ENCODE data around the gene SUPT20H.

Gene SUPT20H

DNA sequence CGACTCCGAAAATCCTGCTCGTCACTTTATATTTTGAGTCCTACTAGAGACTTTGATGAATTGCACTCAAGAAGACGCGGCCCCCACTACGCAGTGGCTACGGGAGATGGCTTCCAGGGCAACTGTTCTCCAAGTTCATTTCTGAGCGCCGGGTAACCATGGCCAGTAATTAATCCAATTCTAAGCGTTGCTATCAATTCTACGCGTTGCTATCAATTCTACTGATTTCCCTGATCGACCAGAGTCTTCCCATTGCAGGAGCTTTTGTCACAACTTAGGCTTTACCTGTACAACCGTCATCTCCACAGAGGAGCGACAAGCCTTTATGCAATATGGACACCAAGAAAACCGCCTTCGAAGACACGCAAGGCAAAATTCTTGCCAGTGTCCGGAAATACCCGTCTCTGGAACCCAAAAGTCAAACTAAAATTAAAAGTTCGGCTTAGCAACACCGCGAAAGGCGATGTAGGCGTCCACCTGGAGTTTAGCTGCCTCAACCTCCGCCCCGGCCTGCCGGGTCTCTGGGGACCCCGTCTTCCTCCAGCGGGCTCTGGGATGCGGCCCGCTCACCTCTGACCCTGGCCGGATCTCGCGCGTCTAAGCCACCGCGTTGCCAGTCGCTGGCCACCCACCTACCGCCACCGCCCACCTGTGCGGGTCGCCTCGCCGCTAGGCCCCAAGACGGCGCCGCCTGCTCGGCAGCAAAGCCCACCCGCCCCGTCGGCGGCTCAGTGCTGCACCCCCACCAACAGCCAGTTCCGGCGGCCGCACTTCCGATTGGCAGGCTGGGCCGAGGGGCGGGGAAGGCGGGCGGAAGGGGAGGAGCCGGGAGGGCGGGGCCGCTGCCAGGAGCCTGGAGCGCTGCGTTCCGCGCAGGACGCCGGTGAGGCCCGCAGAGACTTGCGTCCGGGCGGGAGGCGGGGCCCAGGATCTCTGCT is at the start of gene SUPT20H:
SUPT20H (minus strand) TSS at position 779 of the 938 bp plus-strand sequence. CDS start 8,198 bp downstream, outside the sequence.
- peak within 1 kb of the TSS; percentile 88 for H3K4me3 ChIP-seq (ENCODE audit: low read length)
- no peak for TF ChIP-seq ZNF274 (IDR thresholded peaks at IDR 0.05; ENCODE audit: low read depth, low read length)

DNA sequence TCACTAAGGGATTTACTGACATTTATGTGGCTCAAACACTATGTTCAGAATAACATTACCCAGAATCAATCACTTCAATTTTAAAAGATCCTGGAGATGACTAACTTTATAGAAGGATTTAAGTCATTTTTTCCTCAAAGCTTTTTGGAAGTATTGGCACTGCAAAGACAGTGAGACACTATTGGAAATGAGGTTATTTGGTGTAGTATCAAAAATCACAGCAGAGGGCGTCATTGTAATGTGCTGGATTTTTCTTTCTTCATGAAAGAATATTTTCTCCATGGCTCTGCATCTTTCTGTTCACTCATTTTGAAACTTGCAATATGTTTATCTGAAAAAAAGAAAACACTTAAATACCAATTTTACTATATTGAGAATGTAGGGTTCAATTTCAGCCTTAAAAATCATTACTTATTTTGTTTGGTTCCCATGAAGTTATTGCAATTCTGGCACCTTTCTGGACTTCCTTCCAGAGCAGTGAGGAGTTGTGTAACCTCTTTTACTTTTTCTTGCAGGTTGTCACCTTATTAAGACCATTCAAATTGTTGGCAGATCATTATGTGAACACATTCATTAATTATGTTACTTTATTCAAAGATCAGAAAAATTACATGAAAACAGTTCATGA is 49.7 kb upstream of the SUPT20H start:
- no peak for TF ChIP-seq ZNF274 (IDR thresholded peaks at IDR 0.05; ENCODE audit: low read depth, low read length)
- H3K4me3 ChIP-seq (ENCODE audit: low read length) = no peak overlapping the region

DNA sequence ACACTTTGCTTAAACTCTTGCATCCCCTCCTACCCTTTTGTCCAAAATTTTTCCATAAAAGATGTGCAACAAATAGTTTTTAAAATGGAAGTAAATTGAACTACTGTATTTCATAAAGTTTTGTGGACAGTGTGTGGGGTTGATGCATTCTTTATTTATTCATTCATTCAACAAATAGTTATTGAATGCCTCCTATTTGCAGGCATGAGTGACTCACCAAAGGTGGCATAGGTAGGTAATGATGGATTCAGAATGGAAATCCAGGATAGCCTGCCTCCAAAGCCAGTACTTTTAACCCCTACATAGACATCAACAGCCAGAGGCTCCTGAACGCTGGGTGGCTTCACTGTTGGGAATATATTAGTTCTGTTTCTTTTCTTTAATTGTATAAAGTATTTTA is 48.4 kb upstream of the SUPT20H start:
- TF ChIP-seq ZNF274 (IDR thresholded peaks at IDR 0.05; ENCODE audit: low read depth, low read length) = no peak
- H3K4me3 ChIP-seq (ENCODE audit: low read length) = no peak overlapping the region

DNA sequence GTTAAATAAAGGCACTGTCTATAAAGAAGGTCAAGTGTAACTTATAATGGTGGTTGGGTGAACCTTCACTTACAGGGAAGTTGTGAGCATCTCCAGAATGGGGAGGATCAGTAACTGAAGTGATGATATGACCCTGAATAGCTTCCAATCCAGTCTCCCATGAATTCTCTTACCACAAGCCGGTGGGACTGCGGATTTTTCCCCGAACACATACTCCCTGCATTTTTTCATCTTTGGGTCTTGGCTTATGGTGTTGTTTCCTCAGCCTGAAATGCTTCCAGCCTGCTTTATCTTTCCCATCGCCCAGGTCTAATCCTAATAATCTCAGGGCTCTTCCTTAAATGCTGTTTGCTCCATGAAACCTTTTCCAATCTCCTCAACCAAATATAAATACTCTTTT is 48.0 kb upstream of the SUPT20H start:
- no peak for TF ChIP-seq ZNF274 (IDR thresholded peaks at IDR 0.05; ENCODE audit: low read depth, low read length)
- H3K4me3 ChIP-seq (ENCODE audit: low read length) = no peak overlapping the region

GRCh38 chr13:37106642-37107041 is 47.2 kb upstream of the SUPT20H start:
- H3K4me3 ChIP-seq (ENCODE audit: low read length) = no peak overlapping the region
- TF ChIP-seq ZNF274 (IDR thresholded peaks at IDR 0.05; ENCODE audit: low read depth, low read length) = no peak

DNA sequence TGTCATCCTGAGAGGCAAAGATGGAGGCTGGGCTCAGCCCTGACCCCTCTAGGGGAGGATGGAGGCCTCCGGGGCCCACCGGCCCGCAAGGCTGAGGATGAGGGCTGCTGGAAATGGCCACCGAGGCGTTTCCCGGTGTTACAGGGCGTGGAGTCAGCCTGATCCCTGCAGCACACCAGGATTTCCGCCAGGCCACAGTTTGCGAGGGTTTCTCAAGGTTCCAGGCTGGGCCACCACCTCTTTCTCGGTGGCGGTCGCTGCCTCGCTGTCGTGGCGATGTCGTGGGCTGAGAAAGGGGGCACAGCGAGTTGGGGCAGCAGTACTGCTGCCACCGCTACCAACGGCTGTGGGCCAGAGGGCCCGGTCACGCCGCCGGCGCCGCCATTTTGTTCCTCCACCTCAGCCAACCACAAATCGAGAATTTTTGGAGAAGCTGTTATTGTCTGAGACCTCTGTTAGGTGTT is 45.8 kb upstream of the SUPT20H start, which contains the start of gene CSNK1A1L:
CSNK1A1L (minus strand) TSS at position 414 of the 464 bp plus-strand sequence; CDS start at position 6, 408 bp downstream.
- TF ChIP-seq ZNF274 (IDR thresholded peaks at IDR 0.05; ENCODE audit: low read depth, low read length) = no peak
- no peak within 1 kb of the TSS for H3K4me3 ChIP-seq (ENCODE audit: low read length)

DNA sequence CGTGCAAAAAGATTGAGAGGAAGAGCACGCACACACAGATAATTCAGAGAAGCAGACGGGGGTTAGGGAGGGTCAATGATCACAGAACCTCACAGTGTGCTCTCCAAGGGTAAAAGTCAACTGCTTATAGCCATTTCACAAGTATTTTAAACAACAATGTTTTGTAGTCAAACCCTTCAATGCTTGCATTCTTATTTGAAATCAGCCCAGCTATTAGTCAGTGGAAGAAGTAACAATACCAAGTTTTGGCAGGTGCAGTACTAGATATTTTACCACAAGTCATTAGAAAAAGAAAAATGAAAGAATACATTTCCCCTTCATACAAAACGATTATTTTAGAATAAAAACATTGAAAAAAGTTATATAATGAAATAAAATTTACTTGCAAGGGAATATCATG is 43.4 kb upstream of the SUPT20H start:
- H3K4me3 ChIP-seq (ENCODE audit: low read length) = no peak overlapping the region
- no peak for TF ChIP-seq ZNF274 (IDR thresholded peaks at IDR 0.05; ENCODE audit: low read depth, low read length)

GRCh38 chr13:37101201-37101600 is 41.7 kb upstream of the SUPT20H start:
- no peak for TF ChIP-seq ZNF274 (IDR thresholded peaks at IDR 0.05; ENCODE audit: low read depth, low read length)

DNA sequence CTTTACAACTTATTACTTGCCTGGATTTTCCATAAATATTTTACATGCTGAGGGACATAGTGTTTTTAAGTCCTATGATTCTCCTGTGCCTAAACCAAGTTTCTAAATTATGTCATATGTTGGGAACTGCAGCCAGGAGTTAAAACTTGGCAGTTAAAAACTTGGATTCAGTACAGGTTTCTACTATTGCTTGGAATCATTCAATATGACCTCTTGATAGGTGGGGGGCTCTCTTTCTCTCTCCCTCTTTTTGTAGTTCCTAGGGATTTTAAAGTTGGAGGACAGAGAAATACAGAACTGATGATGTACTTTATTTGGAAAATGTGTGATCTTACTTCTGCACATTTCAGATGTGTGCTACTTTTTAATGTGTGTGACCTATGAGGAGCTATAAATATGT is 41.2 kb upstream of the SUPT20H start:
- TF ChIP-seq ZNF274 (IDR thresholded peaks at IDR 0.05; ENCODE audit: low read depth, low read length) = no peak

More at GRCh38 chr13:37101201-37101600, 41.7 kb upstream of the SUPT20H start:
- no peak overlapping the region for H3K4me3 ChIP-seq (ENCODE audit: low read length)

GRCh38 chr13:37097076-37097475 is 37.6 kb upstream of the SUPT20H start:
- H3K4me3 ChIP-seq (ENCODE audit: low read length) = no peak overlapping the region
- TF ChIP-seq ZNF274 (IDR thresholded peaks at IDR 0.05; ENCODE audit: low read depth, low read length) = no peak

More for the DNA sequence above, 41.2 kb upstream of the SUPT20H start:
- H3K4me3 ChIP-seq (ENCODE audit: low read length) = no peak overlapping the region

GRCh38 chr13:37094840-37095239 is 35.4 kb upstream of the SUPT20H start:
- TF ChIP-seq ZNF274 (IDR thresholded peaks at IDR 0.05; ENCODE audit: low read depth, low read length) = no peak
- H3K4me3 ChIP-seq (ENCODE audit: low read length) = no peak overlapping the region

DNA sequence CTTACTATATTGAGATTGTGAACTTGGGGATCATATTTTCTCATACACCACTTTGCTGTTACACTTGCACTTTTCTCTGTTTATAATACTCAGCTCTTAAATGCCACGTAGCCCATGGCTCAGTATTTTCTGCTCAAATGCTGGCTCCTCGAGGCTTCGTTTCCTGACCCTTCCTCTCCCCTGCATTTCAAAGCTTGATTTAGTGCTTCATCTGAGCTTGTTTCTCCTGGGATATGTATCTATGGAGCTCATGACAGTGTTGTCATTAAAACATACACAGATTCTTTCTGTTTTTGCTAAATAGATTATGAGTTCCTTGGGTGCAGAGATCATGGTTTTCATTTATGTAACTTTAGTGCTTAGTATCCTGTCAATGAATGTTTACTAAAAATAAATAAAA is 34.6 kb upstream of the SUPT20H start:
- no peak for TF ChIP-seq ZNF274 (IDR thresholded peaks at IDR 0.05; ENCODE audit: low read depth, low read length)
- H3K4me3 ChIP-seq (ENCODE audit: low read length) = no peak overlapping the region

DNA sequence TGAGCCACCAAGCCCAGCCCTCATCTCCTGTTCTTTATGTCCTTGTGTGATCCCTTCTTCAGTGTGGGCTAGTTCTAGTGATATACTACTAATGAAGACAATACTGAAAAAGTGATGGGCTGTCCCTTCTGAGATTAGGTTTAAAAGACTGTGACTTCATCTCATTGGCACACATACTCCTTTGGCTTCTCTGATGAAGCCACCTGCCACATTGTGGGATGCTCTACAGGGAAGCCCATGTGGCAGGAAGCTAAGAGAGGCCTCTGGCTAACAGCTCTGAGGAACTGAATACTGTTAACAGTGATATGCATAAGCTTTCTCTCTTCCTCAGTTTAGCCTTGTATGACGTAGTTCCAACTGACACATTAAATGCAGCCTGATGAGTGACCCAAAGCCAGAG is 32.3 kb upstream of the SUPT20H start:
- TF ChIP-seq ZNF274 (IDR thresholded peaks at IDR 0.05; ENCODE audit: low read depth, low read length) = no peak
- H3K4me3 ChIP-seq (ENCODE audit: low read length) = no peak overlapping the region

DNA sequence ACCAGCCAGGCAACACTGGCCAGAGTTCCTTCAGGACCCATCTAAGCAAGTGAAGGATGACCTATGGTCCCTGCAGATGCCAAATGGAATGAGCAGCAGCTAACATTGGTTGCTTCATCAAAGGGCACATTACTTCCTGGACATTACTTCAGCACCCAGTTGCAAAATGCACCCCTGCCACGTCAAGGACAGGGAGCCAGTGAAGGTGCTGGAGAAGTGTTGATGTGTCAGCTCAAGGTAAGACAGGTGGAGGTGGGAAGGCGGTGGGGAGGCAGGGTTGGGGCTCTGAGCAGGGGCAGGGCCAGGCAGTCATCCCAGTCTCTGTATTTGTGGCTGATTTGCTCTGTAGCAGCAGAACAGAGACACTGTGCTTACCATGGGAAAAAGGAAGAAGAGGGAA is 31.4 kb upstream of the SUPT20H start:
- H3K4me3 ChIP-seq (ENCODE audit: low read length) = no peak overlapping the region
- TF ChIP-seq ZNF274 (IDR thresholded peaks at IDR 0.05; ENCODE audit: low read depth, low read length) = no peak

GRCh38 chr13:37089495-37089894 is 30.0 kb upstream of the SUPT20H start:
- no peak overlapping the region for H3K4me3 ChIP-seq (ENCODE audit: low read length)
- no peak for TF ChIP-seq ZNF274 (IDR thresholded peaks at IDR 0.05; ENCODE audit: low read depth, low read length)
